H9 (cell line): Measurements from ENCODE around the gene DAAM1. TPM values are rescaled to one million over a fixed set of nuclear protein-coding genes. Genes with fewer than 3 reads are reported as not detected.

Experiments used
- DNase-seq: peaks from one replicate; pipeline ENCODE4 v3.0.0-alpha.2; 2017
- H2AFZ ChIP-seq: one replicate; pipeline ENCODE4 v1.6.1; 2013; ENCODE audit warnings: mild to moderate bottlenecking, low read length, control low read depth, moderate library complexity
- H2AK5ac ChIP-seq: 2 replicates; pipeline ENCODE4 v1.6.1; 2013; ENCODE audit warnings: low read length, control low read depth, mixed read lengths; ENCODE audit not compliant: insufficient read length
- H2BK120ac ChIP-seq: one replicate; pipeline ENCODE4 v1.6.1; 2013; ENCODE audit warnings: low read depth, mild to moderate bottlenecking, low read length, control low read depth, inconsistent platforms; ENCODE audit not compliant: poor library complexity, severe bottlenecking
- H2BK12ac ChIP-seq: 2 replicates; pipeline ENCODE4 v1.6.1; 2013; ENCODE audit warnings: low read length, control low read depth, mixed read lengths, low read depth; ENCODE audit not compliant: insufficient read length
- H2BK15ac ChIP-seq: 2 replicates; pipeline ENCODE4 v1.6.1; 2013; ENCODE audit warnings: low read depth, low read length, control low read depth
- H2BK20ac ChIP-seq: one replicate; pipeline ENCODE4 v1.6.1; 2013; ENCODE audit warnings: low read depth, mild to moderate bottlenecking, low read length, control low read depth, inconsistent platforms; ENCODE audit not compliant: poor library complexity, severe bottlenecking
- H2BK5ac ChIP-seq: 2 replicates; pipeline ENCODE4 v1.6.1; 2013; ENCODE audit warnings: low read length, control low read depth, mixed read lengths; ENCODE audit not compliant: insufficient read length
- H3K14ac ChIP-seq: 2 replicates; pipeline ENCODE4 v1.6.1; 2013; ENCODE audit warnings: low read length, control low read depth; ENCODE audit not compliant: insufficient read depth
- H3K18ac ChIP-seq: 2 replicates; pipeline ENCODE4 v1.6.1; 2013; ENCODE audit warnings: low read depth, mild to moderate bottlenecking, mixed read lengths, low read length, control low read depth; ENCODE audit not compliant: insufficient read length
- H3K23ac ChIP-seq: 2 replicates; pipeline ENCODE4 v1.6.1; 2013; ENCODE audit warnings: low read length, control low read depth, mixed read lengths, low read depth; ENCODE audit not compliant: insufficient read length
- H3K23me2 ChIP-seq: 2 replicates; pipeline ENCODE4 v1.6.1; 2013; ENCODE audit warnings: low read depth, mild to moderate bottlenecking, mixed read lengths, low read length, control low read depth; ENCODE audit not compliant: insufficient read length, poor library complexity, severe bottlenecking
- H3K27ac ChIP-seq: 2 replicates; pipeline ENCODE4 v1.5.1; 2013; ENCODE audit warnings: low read length, control low read depth, mixed read lengths, low read depth; ENCODE audit not compliant: insufficient read length
- H3K27me3 ChIP-seq: 2 replicates; pipeline ENCODE4 v1.6.1; 2013; ENCODE audit warnings: low read length, control low read depth, inconsistent platforms; ENCODE audit not compliant: insufficient read depth
- H3K4ac ChIP-seq: 2 replicates; pipeline ENCODE4 v1.6.1; 2013; ENCODE audit warnings: low read depth, mild to moderate bottlenecking, control low read depth, inconsistent platforms, low read length, moderate library complexity
- H3K4me1 ChIP-seq: 2 replicates; pipeline ENCODE4 v1.6.1; 2013; ENCODE audit warnings: low read length, control low read depth, inconsistent platforms; ENCODE audit not compliant: insufficient read depth
- H3K4me2 ChIP-seq: 2 replicates; pipeline ENCODE4 v1.6.1; 2013; ENCODE audit warnings: low read length, control low read depth, mixed read lengths; ENCODE audit not compliant: insufficient read length, insufficient read depth
- H3K56ac ChIP-seq: 2 replicates; pipeline ENCODE4 v1.6.1; 2013; ENCODE audit warnings: low read depth, mild to moderate bottlenecking, mixed read lengths, low read length, control low read depth; ENCODE audit not compliant: insufficient read length
- H3K79me1 ChIP-seq: 2 replicates; pipeline ENCODE4 v1.6.1; 2013; ENCODE audit warnings: low read depth, mild to moderate bottlenecking, moderate library complexity, low read length, control low read depth, inconsistent platforms; ENCODE audit not compliant: insufficient read depth, poor library complexity, severe bottlenecking
- H3K79me2 ChIP-seq: 2 replicates; pipeline ENCODE4 v1.6.1; 2013; ENCODE audit warnings: low read length, control low read depth, inconsistent platforms; ENCODE audit not compliant: insufficient read depth
- H3K9ac ChIP-seq: 2 replicates; pipeline ENCODE4 v1.6.1; 2013; ENCODE audit warnings: low read length, control low read depth, mixed read lengths; ENCODE audit not compliant: insufficient read length; ENCODE audit errors: extremely low read depth
- H3K9me3 ChIP-seq: one replicate; pipeline ENCODE4 v1.6.1; 2013; ENCODE audit warnings: low read depth, low read length, inconsistent platforms; ENCODE audit not compliant: control insufficient read depth
- H3T11ph ChIP-seq: one replicate; pipeline ENCODE4 v1.6.1; 2013; ENCODE audit warnings: mild to moderate bottlenecking, low read length, control low read depth, inconsistent platforms
- H4K20me1 ChIP-seq: one replicate; pipeline ENCODE4 v1.6.1; 2013; ENCODE audit not compliant: control insufficient read depth, insufficient read length, insufficient read depth
- H4K5ac ChIP-seq: 2 replicates; pipeline ENCODE4 v1.6.1; 2013; ENCODE audit warnings: low read depth, mild to moderate bottlenecking, mixed read lengths, low read length, control low read depth; ENCODE audit not compliant: insufficient read length
- H4K8ac ChIP-seq: replicated peaks from 2 replicates; pipeline ENCODE4 v1.6.1; 2013; ENCODE audit warnings: low read length, control low read depth, mixed read lengths, low read depth; ENCODE audit not compliant: insufficient read length
- H4K91ac ChIP-seq: 2 replicates; pipeline ENCODE4 v1.6.1; 2013; ENCODE audit warnings: low read depth, mild to moderate bottlenecking, moderate library complexity, mixed read lengths, low read length, control low read depth; ENCODE audit not compliant: insufficient read length
- H3K27ac Mint-ChIP-seq, 3 experiments: 2 replicates in 2 of 3; 3 replicates in 1 of 3; pipeline ENCODE4 v1.8.0; 2020 to 2021; ENCODE audit warnings: mixed read lengths in 3 of 3, mild to moderate bottlenecking in 1 of 3, moderate library complexity in 1 of 3
- H3K27me3 Mint-ChIP-seq: 2 replicates; pipeline ENCODE4 v1.8.0; 2021; ENCODE audit warnings: low read depth, mild to moderate bottlenecking, moderate library complexity, mixed read lengths
- H3K36me3 Mint-ChIP-seq, 3 experiments: 2 replicates in 2 of 3; 3 replicates in 1 of 3; pipeline ENCODE4 v1.8.0; 2020 to 2021; ENCODE audit warnings: low read depth in 3 of 3, mixed read lengths in 3 of 3; ENCODE audit not compliant: insufficient read depth in 1 of 3
- H3K4me1 Mint-ChIP-seq, 2 experiments: 2 replicates each; pipeline ENCODE4 v1.8.0; 2020; ENCODE audit warnings: mixed read lengths in 2 of 2
- H3K4me3 Mint-ChIP-seq, 2 experiments: 2 replicates in 1 of 2; 3 replicates in 1 of 2; pipeline ENCODE4 v1.8.0; 2020 to 2021; ENCODE audit warnings: mild to moderate bottlenecking in 2 of 2, mixed read lengths in 2 of 2, moderate library complexity in 1 of 2
- H3K9me3 Mint-ChIP-seq, 2 experiments: 2 replicates in 1 of 2; 3 replicates in 1 of 2; pipeline ENCODE4 v1.8.0; 2020; ENCODE audit warnings: mild to moderate bottlenecking in 2 of 2, mixed read lengths in 2 of 2, moderate library complexity in 1 of 2
- CTCF ChIP-seq: fragments of 200-600 bp; sonication (generic); conservative IDR thresholded peaks from 3 replicates; pipeline ENCODE4 v1.8.0; 2021; ENCODE audit warnings: antibody characterized with exemption, mild to moderate bottlenecking
- WGBS: extraction: QIAGEN DNeasy Blood & Tissue Kit; methylation state at CpG from one replicate; pipeline ENCODE4 v1.1.7; 2013; ENCODE audit warnings: missing lambda C conversion rate, low lambda C conversion rate, mixed read lengths; ENCODE audit not compliant: insufficient read length; ENCODE audit errors: extremely low coverage; 5-methylcytosine and 5-hydroxymethylcytosine counted together
- total RNA-seq: library from RNA; stranded (reverse); gene quantifications from 2 replicates; pipeline ENCODE4 v1.2.1, GENCODE V29; 2021

Gene DAAM1
- total RNA-seq, 1 experiment from 2014 or later = 19.5 TPM

- Histone ChIP-seq H3K79me1 (peaks cover 5% of the 10 kb centered on the region), H2AK5ac (no peak overlapping the region), H3K4me1 (no peaks in the 10 kb centered on the region), H2BK15ac (no peak overlapping the region), H2BK5ac (no peak overlapping the region), H3K79me2 (no peaks in the 10 kb centered on the region; the same call in 1 of the 2 replicates), H3T11ph (no peak overlapping the region), H3K27me3 (no peaks in the 10 kb centered on the region), H3K27ac (no peak overlapping the region), H3K23ac (no peak overlapping the region), H4K5ac (no peak overlapping the region), H2BK20ac (no peak overlapping the region), H3K9me3 (no peaks in the 10 kb centered on the region), H4K8ac (no peak overlapping the region), H2BK12ac (no peak overlapping the region), H3K4ac (no peak overlapping the region), H3K23me2 (no peaks in the 10 kb centered on the region), H2BK120ac (no peak overlapping the region), H3K4me2 (no peak overlapping the region), H3K56ac (no peak overlapping the region), H3K9ac (no peak overlapping the region), H2AFZ (no peak overlapping the region), H3K14ac (no peak overlapping the region), H4K91ac (no peak overlapping the region), H4K20me1 (no peaks in the 10 kb centered on the region), H3K18ac (no peak overlapping the region)
- Mint-ChIP-seq H3K27ac (no peak overlapping the region), H3K36me3 (no peaks in the 10 kb centered on the region), H3K27me3 (no peaks in the 10 kb centered on the region), H3K9me3 (no peaks in the 10 kb centered on the region), H3K4me1 (peaks cover 3 to 4% of the 10 kb centered on the region in 2 experiments; a peak in 3 of 4 replicates), H3K4me3 (no peak overlapping the region)
- no CpG with 5 or more reads among the region's 3 CpGs for WGBS
- DNase-seq = no peak
- no peak for TF ChIP-seq CTCF
Observed at GRCh38 chr14:59228421-59228820, 40.0 kb downstream of the DAAM1 start.
